Epidermal melanocyte (primary cell): Measurements from ENCODE around the gene OR11L1.

Experiments
- DNase-seq: peaks from one replicate; pipeline ENCODE4 v3.0.0; 2011; ENCODE audit warnings: low spot score; ENCODE audit not compliant: insufficient read length

The OR11L1 gene

GRCh38 chr1:247812637-247813036 lies 29.1 kb downstream of the OR11L1 start:
- no peak for DNase-seq

GRCh38 chr1:247797518-247797917 lies 44.2 kb downstream of the OR11L1 start:
- DNase-seq = no peak
